Ishikawa (cell line): ENCODE measurements around the gene ZNF546.
A peak's percentile ranks its signal among the peaks of the same experiment; 100 is the strongest.

Experiments
- CEBPB ChIP-seq: IDR thresholded peaks from 2 replicates; pipeline ENCODE4 v1.6.1; 2012
- CREB1 ChIP-seq: IDR thresholded peaks from 2 replicates; pipeline ENCODE4 v1.6.1; 2012; ENCODE audit warnings: low read depth
- EGR1 ChIP-seq: IDR thresholded peaks from 2 replicates; pipeline ENCODE4 v1.6.1; 2012
- EP300 ChIP-seq: IDR thresholded peaks from 2 replicates; pipeline ENCODE4 v1.6.1; 2012; ENCODE audit warnings: borderline replicate concordance
- FOXM1 ChIP-seq: IDR thresholded peaks from 2 replicates; pipeline ENCODE4 v1.6.1; 2012; ENCODE audit warnings: low read depth, borderline replicate concordance
- MAX ChIP-seq: IDR thresholded peaks from 2 replicates; pipeline ENCODE4 v1.6.1; 2012
- NFIC ChIP-seq: IDR thresholded peaks from 2 replicates; pipeline ENCODE4 v1.6.1; 2012
- RAD21 ChIP-seq: IDR thresholded peaks from 2 replicates; pipeline ENCODE4 v1.6.1; 2012; ENCODE audit warnings: low read depth
- TAF1 ChIP-seq: IDR thresholded peaks from 2 replicates; pipeline ENCODE4 v1.6.1; 2012; ENCODE audit warnings: low read depth, mild to moderate bottlenecking
- TCF12 ChIP-seq: IDR thresholded peaks from 2 replicates; pipeline ENCODE4 v1.6.1; 2012; ENCODE audit warnings: low read depth
- TEAD4 ChIP-seq: IDR thresholded peaks from 2 replicates; pipeline ENCODE4 v1.6.1; 2012
- YY1 ChIP-seq: IDR thresholded peaks from 2 replicates; pipeline ENCODE4 v1.6.1; 2012; ENCODE audit warnings: low read depth
- ZBTB7A ChIP-seq: IDR thresholded peaks from 2 replicates; pipeline ENCODE4 v1.6.1; 2012; ENCODE audit warnings: low read depth
- TF ChIP-seq, protein P1 (sequence below): IDR thresholded peaks from 2 replicates; pipeline ENCODE4 v1.6.1; 2012; ENCODE audit warnings: low read depth, mild to moderate bottlenecking
- TF ChIP-seq, protein P2 (sequence below): IDR thresholded peaks from 2 replicates; pipeline ENCODE4 v1.6.1; 2012

ZNF546 gene

GRCh38 chr19:39969681-39970424 lies 27.0 kb upstream of the ZNF546 start:
- no peak for TF ChIP-seq EGR1

DNA sequence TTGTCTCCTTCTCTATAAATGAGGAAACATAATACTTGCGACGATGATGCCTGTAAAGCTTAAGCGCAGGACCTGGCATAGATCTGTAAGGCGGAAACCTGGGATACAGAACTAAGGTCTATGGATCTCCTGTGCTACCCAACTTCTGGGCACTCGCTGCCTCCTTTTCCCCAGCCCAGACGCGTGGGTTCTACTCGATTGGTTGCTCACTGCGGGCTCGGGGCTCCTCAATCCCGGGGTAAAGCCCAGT lies 26.5 kb upstream of the ZNF546 start:
- TF ChIP-seq CREB1 (no peak), ZBTB7A (no peak), YY1 (no peak), EP300 (no peak), TEAD4 (no peak), TCF12 (no peak), RAD21 (no peak), NFIC (no peak), FOXM1 (no peak), TAF1 (no peak), CEBPB (no peak), EGR1 (no peak), MAX (no peak)
- TF ChIP-seq, protein P1, sequence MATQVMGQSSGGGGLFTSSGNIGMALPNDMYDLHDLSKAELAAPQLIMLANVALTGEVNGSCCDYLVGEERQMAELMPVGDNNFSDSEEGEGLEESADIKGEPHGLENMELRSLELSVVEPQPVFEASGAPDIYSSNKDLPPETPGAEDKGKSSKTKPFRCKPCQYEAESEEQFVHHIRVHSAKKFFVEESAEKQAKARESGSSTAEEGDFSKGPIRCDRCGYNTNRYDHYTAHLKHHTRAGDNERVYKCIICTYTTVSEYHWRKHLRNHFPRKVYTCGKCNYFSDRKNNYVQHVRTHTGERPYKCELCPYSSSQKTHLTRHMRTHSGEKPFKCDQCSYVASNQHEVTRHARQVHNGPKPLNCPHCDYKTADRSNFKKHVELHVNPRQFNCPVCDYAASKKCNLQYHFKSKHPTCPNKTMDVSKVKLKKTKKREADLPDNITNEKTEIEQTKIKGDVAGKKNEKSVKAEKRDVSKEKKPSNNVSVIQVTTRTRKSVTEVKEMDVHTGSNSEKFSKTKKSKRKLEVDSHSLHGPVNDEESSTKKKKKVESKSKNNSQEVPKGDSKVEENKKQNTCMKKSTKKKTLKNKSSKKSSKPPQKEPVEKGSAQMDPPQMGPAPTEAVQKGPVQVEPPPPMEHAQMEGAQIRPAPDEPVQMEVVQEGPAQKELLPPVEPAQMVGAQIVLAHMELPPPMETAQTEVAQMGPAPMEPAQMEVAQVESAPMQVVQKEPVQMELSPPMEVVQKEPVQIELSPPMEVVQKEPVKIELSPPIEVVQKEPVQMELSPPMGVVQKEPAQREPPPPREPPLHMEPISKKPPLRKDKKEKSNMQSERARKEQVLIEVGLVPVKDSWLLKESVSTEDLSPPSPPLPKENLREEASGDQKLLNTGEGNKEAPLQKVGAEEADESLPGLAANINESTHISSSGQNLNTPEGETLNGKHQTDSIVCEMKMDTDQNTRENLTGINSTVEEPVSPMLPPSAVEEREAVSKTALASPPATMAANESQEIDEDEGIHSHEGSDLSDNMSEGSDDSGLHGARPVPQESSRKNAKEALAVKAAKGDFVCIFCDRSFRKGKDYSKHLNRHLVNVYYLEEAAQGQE: no peak
- TF ChIP-seq, protein P2, sequence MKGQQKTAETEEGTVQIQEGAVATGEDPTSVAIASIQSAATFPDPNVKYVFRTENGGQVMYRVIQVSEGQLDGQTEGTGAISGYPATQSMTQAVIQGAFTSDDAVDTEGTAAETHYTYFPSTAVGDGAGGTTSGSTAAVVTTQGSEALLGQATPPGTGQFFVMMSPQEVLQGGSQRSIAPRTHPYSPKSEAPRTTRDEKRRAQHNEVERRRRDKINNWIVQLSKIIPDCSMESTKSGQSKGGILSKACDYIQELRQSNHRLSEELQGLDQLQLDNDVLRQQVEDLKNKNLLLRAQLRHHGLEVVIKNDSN: no peak

DNA sequence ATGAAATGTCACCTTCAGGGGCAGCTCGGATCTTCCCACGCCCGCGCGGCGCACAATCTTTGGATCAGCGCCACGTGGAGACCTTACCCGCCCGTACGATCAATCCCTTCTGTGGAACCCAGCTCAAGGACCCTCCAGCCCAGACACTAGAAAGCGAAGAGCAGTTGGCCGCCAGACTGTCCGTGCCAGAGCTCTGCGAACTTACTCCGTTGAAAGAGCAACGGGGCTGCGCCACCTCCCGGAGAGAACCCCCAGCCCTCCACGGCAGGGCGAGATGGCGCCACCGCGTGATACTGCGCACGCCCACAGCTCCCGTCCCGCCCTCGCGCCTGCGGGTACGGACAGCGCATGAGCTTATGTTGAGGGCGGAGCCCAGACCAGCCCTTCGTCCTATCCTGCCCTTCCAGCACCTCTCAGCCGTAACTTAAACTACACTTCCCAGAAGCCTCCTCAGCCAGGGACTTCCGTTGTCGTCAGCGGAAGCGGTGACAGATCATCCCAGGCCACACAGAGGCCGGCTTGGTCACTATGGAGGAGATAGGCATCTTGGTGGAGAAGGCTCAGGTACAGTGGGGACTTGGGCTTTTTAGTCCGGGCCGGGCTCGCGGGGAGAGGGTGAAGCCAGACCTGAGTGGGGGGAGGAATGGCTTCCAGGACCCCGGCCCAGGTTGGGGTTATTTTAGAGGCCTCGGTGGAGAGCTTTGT lies 26.0 kb upstream of the ZNF546 start, which contains the start of gene PSMC4:
TSS of gene PSMC4 (plus strand) at position 491 of the 705 bp plus-strand sequence. CDS start at position 529, 38 bp downstream.
- TF ChIP-seq NFIC (0 out of 2 replicates have a peak, but pooled peaks have one; percentile 40), EP300 (no peak), ZBTB7A (0 out of 2 replicates have a peak, but pooled peaks have one; percentile 45), CREB1 (peak; percentile 89), RAD21 (peak; percentile 49), FOXM1 (no peak), YY1 (peak; percentile 83), TCF12 (no peak), CEBPB (no peak), MAX (peak; percentile 97), TAF1 (peak; percentile 89), TEAD4 (peak; percentile 23; the same call in 1 of the 2 replicates), EGR1 (peak; percentile 65)
- TF ChIP-seq, protein P1: no peak
- TF ChIP-seq, protein P2: peak; percentile 54

GRCh38 chr19:39971380-39972035 lies 25.4 kb upstream of the ZNF546 start:
- TF ChIP-seq NFIC (no peak), CEBPB (no peak), EGR1 (no peak), ZBTB7A (no peak), TAF1 (no peak), TEAD4 (no peak), YY1 (no peak), RAD21 (no peak), CREB1 (no peak), TCF12 (no peak), MAX (no peak), EP300 (no peak), FOXM1 (no peak)
- TF ChIP-seq, protein P2: no peak
- TF ChIP-seq, protein P1: no peak
